PC-3 (cell line): Measurements from ENCODE around the gene ETV6.

Experiments used
- EZH2phosphoT487 ChIP-seq: fragments of 300-600 bp; sonication (generic); IDR thresholded peaks from 2 replicates; pipeline ENCODE4 v1.6.1; 2018; ENCODE audit warnings: mild to moderate bottlenecking, antibody characterized with exemption, low read length, borderline replicate concordance
- TF ChIP-seq, protein P1 (sequence below): fragments of 300-600 bp; sonication (generic); conservative IDR thresholded peaks from 2 replicates; pipeline ENCODE4 v1.5.1; 2017; ENCODE audit warnings: antibody characterized with exemption, low read depth, mild to moderate bottlenecking, low read length

GRCh38 chr12:11819643-11820042 lies 170.2 kb downstream of the ETV6 start:
- TF ChIP-seq, protein P1, sequence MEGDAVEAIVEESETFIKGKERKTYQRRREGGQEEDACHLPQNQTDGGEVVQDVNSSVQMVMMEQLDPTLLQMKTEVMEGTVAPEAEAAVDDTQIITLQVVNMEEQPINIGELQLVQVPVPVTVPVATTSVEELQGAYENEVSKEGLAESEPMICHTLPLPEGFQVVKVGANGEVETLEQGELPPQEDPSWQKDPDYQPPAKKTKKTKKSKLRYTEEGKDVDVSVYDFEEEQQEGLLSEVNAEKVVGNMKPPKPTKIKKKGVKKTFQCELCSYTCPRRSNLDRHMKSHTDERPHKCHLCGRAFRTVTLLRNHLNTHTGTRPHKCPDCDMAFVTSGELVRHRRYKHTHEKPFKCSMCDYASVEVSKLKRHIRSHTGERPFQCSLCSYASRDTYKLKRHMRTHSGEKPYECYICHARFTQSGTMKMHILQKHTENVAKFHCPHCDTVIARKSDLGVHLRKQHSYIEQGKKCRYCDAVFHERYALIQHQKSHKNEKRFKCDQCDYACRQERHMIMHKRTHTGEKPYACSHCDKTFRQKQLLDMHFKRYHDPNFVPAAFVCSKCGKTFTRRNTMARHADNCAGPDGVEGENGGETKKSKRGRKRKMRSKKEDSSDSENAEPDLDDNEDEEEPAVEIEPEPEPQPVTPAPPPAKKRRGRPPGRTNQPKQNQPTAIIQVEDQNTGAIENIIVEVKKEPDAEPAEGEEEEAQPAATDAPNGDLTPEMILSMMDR = no peak
- TF ChIP-seq EZH2phosphoT487 = no peak
